Caco-2 (cell line): ENCODE data around the gene ZBTB7A. TPM values are rescaled to one million over a fixed set of nuclear protein-coding genes. Genes with fewer than 3 reads are reported as not detected.

Source experiments
- BruUV-seq: library from RNA; stranded (reverse); fragments of 400-500 nt; replicated peaks from 2 replicates; lab custom pipeline; 2021; lab: Mats Ljungman, UMichigan
- CTCF ChIA-PET: fragments of 300-600 bp; sonication (Branson Sonifier 250); formaldehyde crosslinking; loops from one replicate; lab custom pipeline; 2022; ENCODE audit warnings: antibody characterized with exemption; lab: Charles Lee
- POLR2A ChIA-PET: fragments of 300-600 bp; sonication (Branson Sonifier 250); formaldehyde crosslinking; loops from one replicate; lab custom pipeline; 2022; ENCODE audit warnings: antibody characterized with exemption; lab: Charles Lee
- DNase-seq, 2 experiments: peaks; one replicate each; pipeline versions ENCODE4 v3.0.0 to v3.0.0-alpha.2; 2020 to 2022
- H3K27me3 ChIP-seq: replicated peaks from 2 replicates; pipeline ENCODE4 v1.6.0; 2011; ENCODE audit warnings: low read length; ENCODE audit not compliant: control insufficient read depth, insufficient read depth
- H3K36me3 ChIP-seq: 2 replicates; pipeline ENCODE4 v1.5.1; 2011; ENCODE audit warnings: low read length; ENCODE audit not compliant: control insufficient read depth, insufficient read depth
- H3K4me1 ChIP-seq: fragments of 250-450 bp; sonication (Bioruptor Pico); 2 replicates; pipeline ENCODE4 v1.5.1; 2020; ENCODE audit warnings: mild to moderate bottlenecking
- H3K4me3 ChIP-seq: 2 replicates; pipeline ENCODE4 v1.5.1; 2011; ENCODE audit warnings: low read depth, mild to moderate bottlenecking, control low read depth, low read length
- H3K9me3 ChIP-seq: fragments of 250-450 bp; sonication (Bioruptor Pico); 2 replicates; pipeline ENCODE4 v1.5.1; 2020; ENCODE audit warnings: mild to moderate bottlenecking, moderate library complexity
- H3K27ac Mint-ChIP-seq: one replicate; pipeline ENCODE4 v1.8.0; 2022; ENCODE audit warnings: mixed read lengths; ENCODE audit not compliant: unreplicated experiment
- H3K27me3 Mint-ChIP-seq: one replicate; pipeline ENCODE4 v1.8.0; 2022; ENCODE audit warnings: mixed read lengths; ENCODE audit not compliant: insufficient read depth, unreplicated experiment
- H3K36me3 Mint-ChIP-seq: one replicate; pipeline ENCODE4 v1.8.0; 2022; ENCODE audit warnings: mild to moderate bottlenecking, mixed read lengths; ENCODE audit not compliant: insufficient read depth, unreplicated experiment
- H3K4me1 Mint-ChIP-seq: one replicate; pipeline ENCODE4 v1.8.0; 2022; ENCODE audit warnings: low read depth, mixed read lengths; ENCODE audit not compliant: unreplicated experiment
- H3K4me3 Mint-ChIP-seq: one replicate; pipeline ENCODE4 v1.8.0; 2022; ENCODE audit warnings: mild to moderate bottlenecking, moderate library complexity, mixed read lengths; ENCODE audit not compliant: unreplicated experiment
- H3K9me3 Mint-ChIP-seq: one replicate; pipeline ENCODE4 v1.8.0; 2022; ENCODE audit warnings: mixed read lengths; ENCODE audit not compliant: unreplicated experiment
- intact Hi-C: fragments of 100-400 bp; cut with micrococcal nuclease; formaldehyde crosslinking; loops from one replicate; pipeline ENCODE4 v1.10.0; 2022; ENCODE audit not compliant: unreplicated experiment
- total RNA-seq: library from RNA; stranded (reverse); gene quantifications from 2 replicates; pipeline ENCODE4 v1.2.3, GENCODE V29; 2022
- TF ChIP-seq, protein P1 (sequence below), 2 experiments: fragments of 200-600 bp in 1 of 2; IDR thresholded peaks; 1 replicate in 1 of 2; 2 replicates in 1 of 2; pipeline versions ENCODE4 v1.5.1 to v1.8.0; 2011 to 2022; ENCODE audit warnings: antibody characterized with exemption in 1 of 2, control low read depth in 1 of 2, inconsistent platforms in 1 of 2, low read depth in 1 of 2, low read length in 1 of 2, mild to moderate bottlenecking in 1 of 2, moderate library complexity in 1 of 2; ENCODE audit not compliant: insufficient read depth in 1 of 2, severe bottlenecking in 1 of 2, unreplicated experiment in 1 of 2

Gene ZBTB7A
- total RNA-seq, 1 experiment from 2014 or later, result 11.9 TPM

- no peaks in the 10 kb centered on the region for H3K4me1 Mint-ChIP-seq
- Histone ChIP-seq H3K9me3 (no peaks in the 10 kb centered on the region), H3K4me3 (no peak overlapping the region), H3K27me3 (no peaks in the 10 kb centered on the region), H3K4me1 (no peaks in the 10 kb centered on the region), H3K36me3 (no peaks in the 10 kb centered on the region; the same call in 1 of the 2 replicates)
- CTCF ChIA-PET, result no interaction called here
- H3K27me3 Mint-ChIP-seq, result no peaks in the 10 kb centered on the region
- no peaks in the 10 kb centered on the region for H3K9me3 Mint-ChIP-seq
- POLR2A ChIA-PET, result no interaction called here
- H3K36me3 Mint-ChIP-seq, result peaks cover 26% of the 10 kb centered on the region
- TF ChIP-seq, protein P1, sequence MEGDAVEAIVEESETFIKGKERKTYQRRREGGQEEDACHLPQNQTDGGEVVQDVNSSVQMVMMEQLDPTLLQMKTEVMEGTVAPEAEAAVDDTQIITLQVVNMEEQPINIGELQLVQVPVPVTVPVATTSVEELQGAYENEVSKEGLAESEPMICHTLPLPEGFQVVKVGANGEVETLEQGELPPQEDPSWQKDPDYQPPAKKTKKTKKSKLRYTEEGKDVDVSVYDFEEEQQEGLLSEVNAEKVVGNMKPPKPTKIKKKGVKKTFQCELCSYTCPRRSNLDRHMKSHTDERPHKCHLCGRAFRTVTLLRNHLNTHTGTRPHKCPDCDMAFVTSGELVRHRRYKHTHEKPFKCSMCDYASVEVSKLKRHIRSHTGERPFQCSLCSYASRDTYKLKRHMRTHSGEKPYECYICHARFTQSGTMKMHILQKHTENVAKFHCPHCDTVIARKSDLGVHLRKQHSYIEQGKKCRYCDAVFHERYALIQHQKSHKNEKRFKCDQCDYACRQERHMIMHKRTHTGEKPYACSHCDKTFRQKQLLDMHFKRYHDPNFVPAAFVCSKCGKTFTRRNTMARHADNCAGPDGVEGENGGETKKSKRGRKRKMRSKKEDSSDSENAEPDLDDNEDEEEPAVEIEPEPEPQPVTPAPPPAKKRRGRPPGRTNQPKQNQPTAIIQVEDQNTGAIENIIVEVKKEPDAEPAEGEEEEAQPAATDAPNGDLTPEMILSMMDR (IDR thresholded peaks at IDR 0.05; ENCODE audit: insufficient read depth in 1 of 2, low read depth in 1 of 2, low read length in 1 of 2, severe bottlenecking in 1 of 2, unreplicated experiment in 1 of 2), result no peak
- no TSS peak for BruUV-seq
- no peak overlapping the region for H3K4me3 Mint-ChIP-seq
- intact Hi-C loops, result no loop called here
- no peak overlapping the region for H3K27ac Mint-ChIP-seq
- DNase-seq, result no peak
These were observed 30.8 kb upstream of the ZBTB7A start for GRCh38 chr19:4097501-4097900.

DNA sequence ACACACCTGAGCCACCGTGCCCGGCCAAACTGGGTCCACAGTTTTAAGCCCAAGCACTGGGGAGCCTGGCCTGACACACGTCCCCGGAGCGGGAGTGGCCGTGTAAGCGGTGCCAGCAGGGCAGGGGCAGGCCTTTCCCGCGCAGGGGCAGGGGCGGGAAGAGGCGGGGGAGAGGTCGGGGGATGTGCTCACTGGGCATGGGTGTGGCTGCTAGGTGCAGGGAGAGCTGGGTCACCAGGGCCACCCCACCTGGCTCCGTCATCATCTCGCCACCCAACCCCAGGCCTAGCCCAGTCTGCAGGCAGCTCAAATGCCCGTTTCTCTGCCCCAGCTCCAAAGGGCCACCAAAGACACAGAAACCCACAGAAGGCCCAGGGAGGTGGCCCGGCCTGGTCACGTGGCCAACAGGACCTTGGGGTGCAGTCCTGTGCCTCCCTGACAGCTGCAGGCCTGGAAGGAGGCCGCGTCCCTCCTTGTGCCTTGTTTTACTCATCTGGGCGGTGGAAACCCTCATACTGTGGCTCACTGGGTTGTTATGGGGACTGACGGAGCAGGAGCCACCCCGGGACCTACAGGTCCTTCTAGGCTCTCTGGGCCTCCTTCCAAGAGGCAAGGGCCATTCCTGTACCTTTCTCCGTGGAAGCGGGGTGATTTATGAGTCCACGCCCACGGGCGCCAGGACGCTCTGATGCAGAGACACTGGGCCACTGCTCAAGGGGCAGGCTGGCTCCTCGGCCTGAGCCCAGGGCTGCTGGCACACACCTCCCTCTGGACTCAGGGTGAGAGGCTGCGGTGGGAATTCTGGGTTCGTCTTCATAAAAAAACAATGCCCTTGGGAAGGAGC is 29.6 kb upstream of the ZBTB7A start:
- Histone ChIP-seq H3K36me3 (no peaks in the 10 kb centered on the region; the same call in 1 of the 2 replicates), H3K4me1 (no peaks in the 10 kb centered on the region), H3K27me3 (no peaks in the 10 kb centered on the region), H3K9me3 (no peaks in the 10 kb centered on the region), H3K4me3 (no peak overlapping the region)
- H3K27ac Mint-ChIP-seq, result no peak overlapping the region
- ChIA-PET POLR2A (no interaction called here), CTCF (no interaction called here)
- peaks cover 26% of the 10 kb centered on the region for H3K36me3 Mint-ChIP-seq
- H3K4me3 Mint-ChIP-seq, result no peak overlapping the region
- no TSS peak for BruUV-seq
- no peak for DNase-seq
- H3K9me3 Mint-ChIP-seq, result no peaks in the 10 kb centered on the region
- TF ChIP-seq, protein P1 (IDR thresholded peaks at IDR 0.05; ENCODE audit: insufficient read depth in 1 of 2, low read depth in 1 of 2, low read length in 1 of 2, severe bottlenecking in 1 of 2, unreplicated experiment in 1 of 2), result no peak
- intact Hi-C loops, result no loop called here
- no peaks in the 10 kb centered on the region for H3K27me3 Mint-ChIP-seq
- H3K4me1 Mint-ChIP-seq, result no peaks in the 10 kb centered on the region

- no peaks in the 10 kb centered on the region for H3K9me3 Mint-ChIP-seq
- no TSS peak for BruUV-seq
- TF ChIP-seq, protein P1 (IDR thresholded peaks at IDR 0.05; ENCODE audit: insufficient read depth in 1 of 2, low read depth in 1 of 2, low read length in 1 of 2, severe bottlenecking in 1 of 2, unreplicated experiment in 1 of 2), result no peak
- no peak overlapping the region for H3K4me3 Mint-ChIP-seq
- no peak overlapping the region for H3K4me3 ChIP-seq
- H3K9me3 ChIP-seq, result no peaks in the 10 kb centered on the region
- POLR2A ChIA-PET, result no interaction called here
- DNase-seq, result no peak
- H3K36me3 ChIP-seq, result no peaks in the 10 kb centered on the region; the same call in 1 of the 2 replicates
- H3K4me1 ChIP-seq, result no peaks in the 10 kb centered on the region
- CTCF ChIA-PET, result no interaction called here
- peaks cover 33% of the 10 kb centered on the region for H3K36me3 Mint-ChIP-seq
- no peaks in the 10 kb centered on the region for H3K27me3 Mint-ChIP-seq
- no peaks in the 10 kb centered on the region for H3K27me3 ChIP-seq
- intact Hi-C loops, result no loop called here
- H3K4me1 Mint-ChIP-seq, result no peaks in the 10 kb centered on the region
- H3K27ac Mint-ChIP-seq, result no peak overlapping the region
These were observed 28.8 kb upstream of the ZBTB7A start for GRCh38 chr19:4095488-4095844.
